Right forelimb (tissue), 1 donor: Measurements from ENCODE around the gene ZSCAN25.
"Not testable (repeated sequence)": the region's sequence is repeated elsewhere in the genome, so short reads cannot be mapped to it uniquely, and the experiment has no call there.

Experiments
- DNase-seq: peaks from one replicate; pipeline ENCODE4 v3.0.0-alpha.2; 2018

ZSCAN25 gene

GRCh38 chr7:99651290-99651689, 34.5 kb downstream of the ZSCAN25 start:
- DNase-seq, result no peak

- DNase-seq, result no peak
Measured at GRCh38 chr7:99652671-99653070, 35.9 kb downstream of the ZSCAN25 start.

DNA sequence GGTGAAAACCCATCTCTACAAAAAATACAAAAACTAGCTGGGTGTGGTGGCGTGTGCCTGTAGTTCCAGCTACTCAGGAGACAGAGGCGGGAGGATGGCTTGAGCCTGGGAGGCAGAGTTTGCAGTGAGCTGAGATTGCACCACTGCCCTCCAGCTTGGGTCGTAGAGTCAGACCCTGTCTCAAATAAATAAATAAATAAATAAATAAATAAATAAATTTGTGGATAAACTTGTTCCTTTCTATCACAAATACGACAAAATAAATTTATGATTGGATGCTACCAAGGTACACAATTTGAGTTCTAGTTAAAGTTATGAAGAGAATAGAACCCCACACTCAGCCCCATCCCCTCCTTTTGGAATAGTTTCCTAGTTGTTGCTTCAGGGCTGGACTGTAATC, 36.5 kb downstream of the ZSCAN25 start:
- DNase-seq, result not testable (repeated sequence)

GRCh38 chr7:99653754-99654153, 37.0 kb downstream of the ZSCAN25 start:
- no peak for DNase-seq

DNA sequence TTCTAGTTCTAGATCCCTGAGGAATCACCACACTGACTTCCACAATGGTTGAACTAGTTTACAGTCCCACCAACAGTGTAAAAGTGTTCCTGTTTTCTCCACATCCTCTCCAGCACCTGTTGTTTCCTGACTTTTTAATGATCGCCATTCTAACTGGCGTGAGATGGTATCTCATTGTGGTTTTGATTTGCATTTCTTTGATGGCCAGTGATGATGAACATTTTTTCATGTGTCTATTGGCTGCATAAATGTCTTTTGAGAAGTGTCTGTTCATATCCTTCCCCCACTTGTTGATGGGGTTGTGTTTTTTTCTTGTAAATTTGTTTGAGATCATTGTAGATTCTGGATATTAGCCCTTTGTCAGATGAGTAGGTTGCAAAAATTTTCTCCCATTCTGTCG, 37.9 kb downstream of the ZSCAN25 start:
- DNase-seq, result not testable (repeated sequence)

- DNase-seq, result not testable (repeated sequence)
Measured at GRCh38 chr7:99657879-99658278, 41.1 kb downstream of the ZSCAN25 start.

- DNase-seq, result no peak
Measured at GRCh38 chr7:99665312-99666012, 48.7 kb downstream of the ZSCAN25 start.

DNA sequence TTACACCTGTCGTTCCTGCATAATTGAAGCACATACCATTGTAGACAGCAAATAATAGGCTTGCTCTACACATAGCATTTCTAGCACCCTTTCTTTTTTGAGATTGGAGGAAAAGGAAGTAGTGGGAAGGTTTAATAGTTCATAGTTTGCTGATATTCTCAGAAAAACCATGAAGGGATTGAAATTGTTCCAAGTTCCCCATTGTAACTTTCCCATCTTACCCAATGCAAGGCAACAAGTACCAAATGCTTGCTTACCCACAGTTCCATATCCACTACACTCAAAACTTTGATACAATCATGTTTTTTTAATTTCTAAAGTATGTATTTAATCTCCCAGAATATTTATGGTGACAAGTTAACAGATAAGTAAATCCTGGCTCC, 49.3 kb downstream of the ZSCAN25 start:
- no peak for DNase-seq

DNA sequence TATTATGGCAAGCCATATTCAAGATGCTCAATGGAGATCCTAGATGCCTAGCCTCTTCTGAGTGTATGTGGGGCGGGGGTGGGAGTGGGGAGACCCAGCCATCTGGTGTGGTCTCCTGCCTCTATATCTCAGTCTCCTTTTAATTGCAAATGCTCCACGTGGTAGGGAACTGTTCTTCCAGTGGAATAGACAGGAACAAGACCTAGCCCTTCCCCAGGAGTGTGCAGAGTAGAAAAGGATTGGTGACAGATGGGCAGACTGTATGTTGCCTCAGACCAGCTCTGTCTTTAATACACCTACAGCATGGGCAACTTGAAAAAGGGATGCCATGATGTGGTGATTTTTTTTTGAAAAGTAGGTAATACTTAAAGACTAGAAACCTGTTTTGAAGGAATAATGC, 50.4 kb downstream of the ZSCAN25 start:
- DNase-seq, result no peak

- no peak for DNase-seq
Measured at GRCh38 chr7:99668541-99668940, 51.8 kb downstream of the ZSCAN25 start.

- no peak for DNase-seq
Measured at GRCh38 chr7:99669782-99670181, 53.0 kb downstream of the ZSCAN25 start.

GRCh38 chr7:99672573-99672972, 55.8 kb downstream of the ZSCAN25 start:
- DNase-seq, result no peak

DNA sequence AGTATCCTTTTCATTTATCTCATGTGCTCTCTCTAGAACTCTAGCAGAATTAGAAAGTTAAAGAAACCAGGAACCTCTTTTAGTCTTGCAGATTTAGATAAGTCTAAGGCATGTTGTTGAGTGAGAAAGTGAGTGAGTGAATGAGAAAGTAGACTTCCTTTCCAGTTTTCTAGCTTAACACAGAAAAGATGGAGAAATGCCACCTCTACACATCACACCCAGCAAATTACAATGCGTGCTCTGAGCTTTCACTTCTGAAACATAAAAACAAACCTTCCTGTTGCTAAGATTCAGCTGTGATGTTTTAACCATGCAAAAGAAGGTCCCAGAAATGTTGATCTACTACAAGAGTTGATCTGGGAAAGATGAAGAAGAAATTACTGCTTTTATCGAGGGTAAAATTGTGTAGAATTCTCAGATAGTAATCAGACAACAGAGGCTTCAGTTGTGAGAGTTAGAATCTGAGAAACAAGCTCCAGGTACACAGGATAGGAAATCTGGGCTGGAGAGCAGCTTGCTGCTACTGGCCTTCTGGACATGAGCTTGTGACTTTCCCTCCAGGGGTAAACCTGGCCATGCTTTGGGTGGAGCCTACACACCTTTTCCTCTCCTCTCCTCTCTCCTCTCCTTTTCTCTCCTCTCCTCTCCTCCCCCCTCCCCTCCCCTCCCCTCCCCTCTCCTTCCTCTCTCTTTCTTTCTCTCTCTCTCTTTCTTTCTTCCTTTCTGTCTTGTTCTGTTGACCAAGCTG, 58.4 kb downstream of the ZSCAN25 start:
- no peak for DNase-seq

- no peak for DNase-seq
Measured at GRCh38 chr7:99677013-99677647, 60.4 kb downstream of the ZSCAN25 start.

DNA sequence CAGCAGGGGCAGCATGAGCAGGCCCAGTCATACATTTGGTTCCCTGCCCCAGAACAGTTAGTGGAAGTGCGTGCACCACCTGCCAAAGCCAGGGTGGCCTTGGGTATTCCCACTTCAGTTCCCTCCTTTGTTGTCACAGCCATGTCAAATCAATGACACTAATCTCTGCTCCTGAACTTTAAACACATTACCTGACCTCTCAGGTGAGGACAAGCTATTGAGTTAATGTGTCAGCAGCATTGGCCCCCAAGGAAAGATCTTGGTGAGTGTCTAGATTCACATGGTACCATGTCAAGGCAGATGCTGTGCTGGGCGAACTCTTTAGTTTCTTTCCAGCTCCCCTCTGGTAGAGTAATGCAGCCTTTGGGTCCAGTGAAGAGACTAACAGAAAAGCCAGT, 60.9 kb downstream of the ZSCAN25 start:
- DNase-seq, result no peak

DNA sequence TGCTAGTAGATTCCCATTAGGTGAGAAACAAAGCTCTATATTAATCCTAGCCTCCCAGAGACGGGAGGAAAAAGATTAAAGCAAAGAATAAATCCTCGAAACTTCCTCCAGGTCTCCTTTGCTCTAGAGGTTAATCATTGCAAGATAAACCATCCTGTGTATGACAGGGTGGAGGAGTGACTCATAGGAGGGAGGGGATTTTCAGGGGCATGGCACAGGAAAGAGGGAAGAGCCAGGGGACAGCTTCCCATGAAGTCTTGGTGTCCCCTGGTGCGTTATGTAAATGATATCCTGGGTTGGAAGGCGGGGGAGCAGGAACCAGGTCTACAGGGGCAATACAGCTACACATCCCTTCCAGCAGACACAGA, 62.3 kb downstream of the ZSCAN25 start:
- DNase-seq, result no peak

GRCh38 chr7:99679400-99680191, 62.9 kb downstream of the ZSCAN25 start, which contains the start of gene CYP3A5:
CYP3A5 (minus strand) TSS chr7:99679996; CDS start chr7:99679896, 100 bp downstream.
- DNase-seq, result no peak
